ENCODE measurements around the gene ATF7IP.

GRCh38 chr12:14326699-14327098 is 38.8 kb upstream of the ATF7IP start:
- no peak for TF ChIP-seq PATZ1 (CRISPR knock-in tag; IDR thresholded peaks at IDR 0.05; ENCODE audit: borderline replicate concordance)
- TF ChIP-seq ZFP30 (CRISPR knock-in tag; IDR thresholded peaks at IDR 0.05): no peak
- TF ChIP-seq SNAI2 (CRISPR knock-in tag; IDR thresholded peaks at IDR 0.05): no peak
- TF ChIP-seq ESRRG (CRISPR knock-in tag; IDR thresholded peaks at IDR 0.05): no peak
- no peak for TF ChIP-seq TOX (CRISPR knock-in tag; IDR thresholded peaks at IDR 0.05; ENCODE audit: borderline replicate concordance)
- TF ChIP-seq POU6F1 (CRISPR knock-in tag; IDR thresholded peaks at IDR 0.05; ENCODE audit: borderline replicate concordance, low read depth): no peak
- TF ChIP-seq ZFP3 (CRISPR knock-in tag; IDR thresholded peaks at IDR 0.05): no peak
- no peak for TF ChIP-seq ZC3H10 (CRISPR knock-in tag; IDR thresholded peaks at IDR 0.05)
- no peak for TF ChIP-seq ARNTL (CRISPR knock-in tag; IDR thresholded peaks at IDR 0.05; ENCODE audit: borderline replicate concordance, low read depth)
- TF ChIP-seq PPARA (CRISPR knock-in tag; IDR thresholded peaks at IDR 0.05; ENCODE audit: borderline replicate concordance): no peak
- no peak for TF ChIP-seq OSR1 (CRISPR knock-in tag; IDR thresholded peaks at IDR 0.05)
- no peak for TF ChIP-seq RARB (CRISPR knock-in tag; IDR thresholded peaks at IDR 0.05)
- no peak for TF ChIP-seq BACH2 (CRISPR knock-in tag; IDR thresholded peaks at IDR 0.05; ENCODE audit: borderline replicate concordance)
- TF ChIP-seq TCF4 (CRISPR knock-in tag; IDR thresholded peaks at IDR 0.05; ENCODE audit: borderline replicate concordance): no peak

Data from SK-N-SH treated with all-trans-retinoic acid at 6 μM for 48 hours (cell line).